HG03575 (cell line): ENCODE data around the gene ARHGAP23.

Source experiments
- ATAC-seq: cut with Tn5 transposase; IDR thresholded peaks from one replicate; pipeline ENCODE4 v1.9.1; 2021; ENCODE audit not compliant: unreplicated experiment, insufficient number of reproducible peaks, low FRiP score; ENCODE audit errors: extremely low read depth

The ARHGAP23 gene

GRCh38 chr17:38534498-38534885 lies 106.2 kb downstream of the ARHGAP23 start:
- ATAC-seq: no peak

GRCh38 chr17:38535886-38536285 lies 107.6 kb downstream of the ARHGAP23 start:
- ATAC-seq: no peak

- no peak for ATAC-seq
Observed at GRCh38 chr17:38536661-38537060, 108.4 kb downstream of the ARHGAP23 start.

- ATAC-seq: no peak
Observed at GRCh38 chr17:38538906-38539305, 110.6 kb downstream of the ARHGAP23 start.

GRCh38 chr17:38539386-38539785 lies 111.1 kb downstream of the ARHGAP23 start:
- ATAC-seq: no peak

GRCh38 chr17:38540514-38541045 lies 112.3 kb downstream of the ARHGAP23 start:
- no peak for ATAC-seq

- no peak for ATAC-seq
Observed at GRCh38 chr17:38541281-38541680, 113.0 kb downstream of the ARHGAP23 start.

- no peak for ATAC-seq
Observed at GRCh38 chr17:38542286-38542685, 114.0 kb downstream of the ARHGAP23 start.

- no peak for ATAC-seq
Observed at GRCh38 chr17:38543403-38544174, 115.3 kb downstream of the ARHGAP23 start.

- ATAC-seq: no peak
Observed at GRCh38 chr17:38544175-38544838, 116.0 kb downstream of the ARHGAP23 start.

- ATAC-seq: no peak
Observed at GRCh38 chr17:38544839-38545209, 116.6 kb downstream of the ARHGAP23 start.

GRCh38 chr17:38545531-38546225 lies 117.4 kb downstream of the ARHGAP23 start:
- no peak for ATAC-seq

- ATAC-seq: no peak
Observed at GRCh38 chr17:38546396-38546795, 118.1 kb downstream of the ARHGAP23 start.

GRCh38 chr17:38547444-38547843 lies 119.2 kb downstream of the ARHGAP23 start:
- no peak for ATAC-seq

- ATAC-seq: no peak
Observed at GRCh38 chr17:38549285-38549684, 121.0 kb downstream of the ARHGAP23 start.

- ATAC-seq: no peak
Observed at GRCh38 chr17:38550661-38551060, 122.4 kb downstream of the ARHGAP23 start.

GRCh38 chr17:38551121-38551520 lies 122.9 kb downstream of the ARHGAP23 start:
- no peak for ATAC-seq

- no peak for ATAC-seq
Observed at GRCh38 chr17:38552343-38552742, 124.1 kb downstream of the ARHGAP23 start.

GRCh38 chr17:38554430-38555350 lies 126.4 kb downstream of the ARHGAP23 start:
- no peak for ATAC-seq
